Duodenal mucosa (tissue), 2 donors: ENCODE results near the gene CFAP221.

ENCODE experiments used
- H3K27ac ChIP-seq: one replicate; pipeline ENCODE4 v1.7.0; 2013; ENCODE audit warnings: low read depth, low read length
- H3K27me3 ChIP-seq, 2 donors: one replicate each; pipeline ENCODE4 v1.7.0; 2013; ENCODE audit warnings: low read length in 2 of 2, control low read depth in 1 of 2; ENCODE audit not compliant: insufficient read depth in 2 of 2, control insufficient read depth in 1 of 2
- H3K36me3 ChIP-seq, 2 donors: one replicate each; pipeline ENCODE4 v1.7.0; 2013; ENCODE audit warnings: low read length in 2 of 2, control low read depth in 1 of 2; ENCODE audit not compliant: insufficient read depth in 2 of 2, control insufficient read depth in 1 of 2
- H3K4me1 ChIP-seq, 2 donors: one replicate each; pipeline ENCODE4 v1.7.0; 2013; ENCODE audit warnings: low read length in 2 of 2, control low read depth in 1 of 2; ENCODE audit not compliant: insufficient read depth in 2 of 2, control insufficient read depth in 1 of 2
- H3K4me3 ChIP-seq, 2 donors: one replicate each; pipeline ENCODE4 v1.7.0; 2013; ENCODE audit warnings: low read length in 2 of 2, low read depth in 1 of 2
- H3K9ac ChIP-seq, 2 donors: one replicate each; pipeline ENCODE4 v1.7.0; 2013; ENCODE audit warnings: low read length in 2 of 2, low read depth in 1 of 2
- H3K9me3 ChIP-seq, 2 donors: one replicate each; pipeline ENCODE4 v1.7.0; 2013; ENCODE audit warnings: low read length in 2 of 2, control low read depth in 1 of 2; ENCODE audit not compliant: control insufficient read depth in 1 of 2

CFAP221 gene

GRCh38 chr2:119637371-119637770 lies 93.1 kb downstream of the CFAP221 start:
- H3K9ac ChIP-seq = no peak overlapping the region
- peaks cover under 1 to 4% of the 10 kb centered on the region in 2 donors for H3K36me3 ChIP-seq
- H3K4me1 ChIP-seq = no peaks in the 10 kb centered on the region
- no peak overlapping the region for H3K4me3 ChIP-seq
- H3K9me3 ChIP-seq = no peaks in the 10 kb centered on the region
- no peak overlapping the region for H3K27ac ChIP-seq
- H3K27me3 ChIP-seq = no peaks in the 10 kb centered on the region

DNA sequence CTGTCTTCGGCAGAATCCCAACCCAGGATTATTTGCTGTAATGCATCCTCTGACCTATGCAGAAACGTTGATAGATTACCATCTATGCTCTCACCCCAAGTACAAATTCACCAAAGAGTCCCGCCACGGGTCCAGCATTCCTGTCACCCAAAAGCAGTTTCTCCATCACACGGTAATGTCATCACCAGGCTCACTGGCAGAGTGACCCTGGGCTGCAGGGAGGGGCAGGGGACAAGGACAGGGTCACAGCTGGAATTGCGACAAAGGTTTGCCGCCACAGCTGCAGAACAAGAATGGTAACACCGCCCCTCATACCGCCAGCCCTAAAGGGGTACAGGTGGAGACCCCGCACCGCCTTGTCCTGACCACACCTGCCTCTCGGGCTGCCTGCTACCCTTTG lies 94.0 kb downstream of the CFAP221 start:
- no peaks in the 10 kb centered on the region for H3K27me3 ChIP-seq
- H3K36me3 ChIP-seq = peaks cover 0 to 4% of the 10 kb centered on the region in 2 donors
- no peaks in the 10 kb centered on the region for H3K9me3 ChIP-seq
- no peak overlapping the region for H3K9ac ChIP-seq
- H3K4me1 ChIP-seq = no peaks in the 10 kb centered on the region
- no peak overlapping the region for H3K27ac ChIP-seq
- H3K4me3 ChIP-seq = no peak overlapping the region

DNA sequence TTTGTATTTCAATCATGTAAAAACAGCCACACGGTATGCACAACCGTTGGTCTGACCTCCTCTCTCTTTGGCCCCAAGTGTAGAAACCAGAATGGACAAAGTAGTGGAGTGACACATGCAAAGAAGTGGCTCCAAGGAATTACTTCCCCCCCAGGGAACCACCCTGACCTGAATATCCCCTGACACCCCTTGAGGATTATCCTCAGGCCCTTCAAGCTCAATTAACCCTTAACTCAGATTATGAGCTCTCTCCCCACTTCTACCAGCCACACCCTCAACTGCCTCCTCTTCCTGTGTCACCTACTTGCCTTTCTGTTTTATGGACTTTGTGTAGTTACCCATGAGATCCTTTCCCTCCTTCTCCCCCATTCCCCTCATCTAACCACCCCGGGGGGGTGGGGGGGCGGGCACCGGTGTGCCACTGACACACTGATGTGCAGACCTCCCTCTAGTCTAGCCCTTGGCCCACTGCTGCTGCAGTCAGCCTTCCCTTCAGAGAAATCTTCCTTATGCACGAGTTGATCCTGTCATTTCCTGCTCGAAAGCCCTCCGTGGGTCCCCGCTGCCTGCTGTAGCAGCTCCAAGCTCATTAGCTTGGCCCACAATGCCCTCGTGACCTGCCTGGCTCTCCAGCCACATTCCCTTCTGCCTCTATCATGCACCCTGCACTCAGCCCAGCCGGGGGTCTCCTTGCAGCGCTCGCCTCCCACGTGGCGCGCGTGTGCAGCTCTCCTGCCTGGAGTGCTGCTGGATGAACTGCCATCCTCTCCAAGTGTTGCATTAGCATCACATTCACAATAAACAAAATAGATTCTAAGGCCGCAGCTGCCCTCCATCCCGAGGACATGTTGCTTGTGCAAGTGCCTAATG lies 94.7 kb downstream of the CFAP221 start:
- Histone ChIP-seq H3K4me1 (no peaks in the 10 kb centered on the region), H3K36me3 (peaks cover 0 to 3% of the 10 kb centered on the region in 2 donors), H3K9me3 (no peaks in the 10 kb centered on the region), H3K27me3 (no peaks in the 10 kb centered on the region), H3K9ac (no peak overlapping the region), H3K4me3 (no peak overlapping the region), H3K27ac (no peak overlapping the region)

GRCh38 chr2:119641562-119642258 lies 97.5 kb downstream of the CFAP221 start:
- Histone ChIP-seq H3K9ac (no peak overlapping the region), H3K4me1 (no peaks in the 10 kb centered on the region), H3K4me3 (no peak overlapping the region), H3K9me3 (no peaks in the 10 kb centered on the region), H3K27me3 (no peaks in the 10 kb centered on the region), H3K27ac (no peak overlapping the region), H3K36me3 (no peaks in the 10 kb centered on the region)

DNA sequence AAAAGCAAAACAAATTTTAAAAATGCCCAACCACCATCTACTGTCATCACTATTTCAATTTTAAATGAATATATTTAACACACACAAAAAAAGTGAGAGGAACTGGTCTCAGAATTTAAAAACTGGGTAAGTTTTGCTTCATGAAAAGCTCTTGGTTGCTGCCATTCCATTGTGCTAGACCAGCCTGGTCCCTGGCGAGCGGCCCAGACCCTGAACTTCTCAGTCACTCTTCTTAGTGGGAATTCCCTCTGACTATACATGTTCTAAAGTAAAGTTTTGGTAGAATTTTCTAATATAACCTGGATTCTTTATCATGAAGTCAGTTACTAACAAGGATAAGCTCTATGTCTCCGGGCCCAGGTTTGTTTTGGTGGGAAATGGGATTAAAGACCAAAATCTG lies 99.9 kb downstream of the CFAP221 start:
- no peak overlapping the region for H3K9ac ChIP-seq
- no peaks in the 10 kb centered on the region for H3K27me3 ChIP-seq
- H3K36me3 ChIP-seq = peaks cover 3 to 4% of the 10 kb centered on the region in 2 donors
- H3K4me3 ChIP-seq = no peak overlapping the region
- H3K9me3 ChIP-seq = peaks cover 0 to 7% of the 10 kb centered on the region in 2 donors
- no peak overlapping the region for H3K27ac ChIP-seq
- no peaks in the 10 kb centered on the region for H3K4me1 ChIP-seq

DNA sequence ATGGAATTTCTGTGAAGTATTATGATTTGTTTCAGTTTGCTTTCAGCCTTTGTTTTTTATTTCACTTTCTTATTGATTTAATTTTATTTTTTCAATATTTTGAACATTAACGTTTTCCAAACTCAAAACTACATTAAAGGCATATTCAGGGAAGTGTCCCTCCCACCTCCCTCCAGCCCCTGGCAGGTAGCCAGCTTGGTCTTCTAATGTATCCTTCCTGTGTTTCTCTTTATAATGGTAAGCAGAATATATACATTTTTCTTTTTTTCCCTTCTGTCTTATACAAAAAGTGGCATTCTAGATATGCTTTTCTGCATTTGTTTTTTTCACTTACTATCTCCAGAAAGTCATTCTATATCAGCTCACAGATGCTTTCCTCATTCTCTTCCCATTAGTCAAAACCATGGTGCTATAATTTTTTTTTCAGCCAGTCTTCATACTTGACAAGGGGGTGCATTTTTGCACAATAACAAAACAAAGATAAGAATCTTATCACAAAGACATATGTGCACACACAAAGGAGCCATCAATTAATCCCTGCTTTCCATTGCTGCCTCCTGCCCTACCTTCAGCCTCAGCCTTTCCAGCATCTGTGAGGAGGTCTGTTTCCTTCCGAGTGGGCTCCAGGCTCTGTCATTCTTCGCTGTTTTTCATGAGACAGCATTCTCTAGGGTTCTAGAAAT lies 101.1 kb downstream of the CFAP221 start:
- Histone ChIP-seq H3K27ac (no peak overlapping the region), H3K9ac (no peak overlapping the region), H3K4me3 (no peak overlapping the region), H3K9me3 (peaks cover 7 to 13% of the 10 kb centered on the region in 2 donors), H3K4me1 (no peaks in the 10 kb centered on the region), H3K27me3 (no peaks in the 10 kb centered on the region), H3K36me3 (peaks cover 3 to 4% of the 10 kb centered on the region in 2 donors)

- H3K9ac ChIP-seq = no peak overlapping the region
- no peak overlapping the region for H3K27ac ChIP-seq
- no peaks in the 10 kb centered on the region for H3K4me1 ChIP-seq
- H3K9me3 ChIP-seq = peaks cover 7 to 13% of the 10 kb centered on the region in 2 donors
- H3K27me3 ChIP-seq = no peaks in the 10 kb centered on the region
- H3K36me3 ChIP-seq = peaks cover 3 to 4% of the 10 kb centered on the region in 2 donors
- no peak overlapping the region for H3K4me3 ChIP-seq
Measured at GRCh38 chr2:119646149-119646548, 101.9 kb downstream of the CFAP221 start.

DNA sequence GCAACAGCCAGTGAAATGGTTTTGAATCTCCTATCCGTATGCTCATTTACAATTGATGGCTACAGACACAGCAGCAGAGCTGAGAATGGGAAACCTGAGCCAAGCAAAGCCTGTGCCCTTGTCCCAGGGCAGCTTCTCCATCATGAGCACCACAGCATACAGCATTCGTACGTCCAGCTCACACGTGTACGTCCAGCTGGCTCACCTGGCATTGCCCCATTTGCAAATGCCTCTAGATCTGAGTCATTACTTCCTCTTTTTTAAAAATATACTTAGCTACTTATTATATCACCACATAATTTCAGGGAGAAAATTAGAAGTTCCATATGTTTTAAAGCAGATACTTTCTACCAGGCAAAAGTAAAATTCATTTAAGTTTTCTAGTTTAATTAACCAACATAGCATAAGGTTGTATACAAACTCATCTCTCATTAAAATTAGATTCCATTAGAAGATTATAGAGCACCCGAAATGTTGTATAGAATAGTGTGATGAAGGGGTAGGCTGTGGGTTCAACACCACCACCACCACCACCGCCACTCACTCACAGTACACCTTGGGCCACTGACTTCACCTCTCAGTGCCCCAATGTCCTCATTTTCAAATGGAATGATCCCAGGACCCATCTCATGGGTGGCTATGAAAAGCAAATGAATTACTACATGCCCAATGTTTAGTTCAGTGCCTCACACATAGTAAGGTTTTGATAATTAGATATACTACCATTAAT lies 103.4 kb downstream of the CFAP221 start:
- peaks cover 3 to 4% of the 10 kb centered on the region in 2 donors for H3K36me3 ChIP-seq
- no peaks in the 10 kb centered on the region for H3K27me3 ChIP-seq
- no peaks in the 10 kb centered on the region for H3K4me1 ChIP-seq
- peaks cover 7 to 13% of the 10 kb centered on the region in 2 donors for H3K9me3 ChIP-seq
- H3K4me3 ChIP-seq = no peak overlapping the region
- H3K27ac ChIP-seq = no peak overlapping the region
- H3K9ac ChIP-seq = no peak overlapping the region

- Histone ChIP-seq H3K4me3 (no peak overlapping the region), H3K27me3 (no peaks in the 10 kb centered on the region), H3K9me3 (peaks cover 7 to 13% of the 10 kb centered on the region in 2 donors), H3K9ac (no peak overlapping the region), H3K4me1 (no peaks in the 10 kb centered on the region), H3K27ac (no peak overlapping the region), H3K36me3 (peaks cover 3 to 4% of the 10 kb centered on the region in 2 donors)
Measured at GRCh38 chr2:119649364-119649917, 105.2 kb downstream of the CFAP221 start.
